Measurements from ENCODE around the gene PRKN. TPM values are rescaled to one million over a fixed set of nuclear protein-coding genes. Genes with fewer than 3 reads are reported as not detected.

The PRKN gene
- total RNA-seq, 2 donors from 2014 or later = 15.7 to 19.3 TPM

DNA sequence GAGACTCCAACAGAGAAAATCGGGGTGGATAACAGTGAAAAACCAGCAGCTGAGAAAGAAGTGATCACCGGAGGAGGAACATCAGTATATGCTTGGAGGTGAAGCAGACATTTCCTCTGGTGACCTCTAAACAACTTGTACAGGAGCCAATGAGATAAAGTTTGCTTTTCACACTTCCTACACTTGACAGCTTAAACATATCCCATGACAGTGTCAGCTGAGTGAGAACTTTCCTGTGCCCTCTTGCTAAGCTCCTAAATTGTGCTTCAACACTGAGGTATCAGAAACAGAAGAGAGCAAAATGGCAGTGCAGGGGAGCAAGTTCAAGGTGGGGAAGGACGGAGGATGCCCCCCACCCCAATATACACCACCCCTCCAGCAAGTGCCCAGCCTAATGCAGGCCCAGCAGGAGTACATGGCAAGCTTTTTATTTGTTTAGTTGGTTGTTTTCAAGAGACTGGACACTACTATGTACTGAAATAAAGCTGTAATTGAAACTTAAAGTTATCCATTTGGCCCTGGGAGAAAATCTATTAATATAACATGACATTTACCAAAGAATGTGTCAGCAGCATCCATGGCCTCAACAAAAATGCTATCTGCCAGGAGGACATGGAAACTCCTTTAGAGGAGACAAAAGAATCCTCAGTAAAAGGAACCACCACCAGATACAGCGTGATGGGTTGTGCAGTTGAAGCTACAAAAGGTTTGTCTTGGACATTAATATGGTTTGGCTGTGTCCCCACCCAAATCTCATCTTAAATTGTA lies 540.2 kb downstream of the PRKN start:
- Histone ChIP-seq H3K4me3 (no peak overlapping the region), H3K4me1 (peaks cover 0 to 31% of the 10 kb centered on the region in 2 donors), H3K27me3 (no peaks in the 10 kb centered on the region), H3K27ac (peak overlapping the region; percentile 72 to 82), H3K9me3 (no peaks in the 10 kb centered on the region), H3K36me3 (no peaks in the 10 kb centered on the region)
- TF ChIP-seq CTCF (IDR thresholded peaks at IDR 0.05) = no peak
- no peak for DNase-seq (ENCODE audit: low spot score)

GRCh38 chr6:162184465-162184864 lies 543.1 kb downstream of the PRKN start:
- DNase-seq (ENCODE audit: low spot score) = no peak
- Histone ChIP-seq H3K36me3 (no peaks in the 10 kb centered on the region), H3K27me3 (no peaks in the 10 kb centered on the region), H3K4me1 (peaks cover 0 to 23% of the 10 kb centered on the region in 2 donors), H3K4me3 (no peak overlapping the region), H3K9me3 (no peaks in the 10 kb centered on the region), H3K27ac (no peak overlapping the region)
- TF ChIP-seq CTCF (IDR thresholded peaks at IDR 0.05) = no peak

- H3K27me3 ChIP-seq = no peaks in the 10 kb centered on the region
- TF ChIP-seq CTCF (IDR thresholded peaks at IDR 0.05) = no peak
- no peaks in the 10 kb centered on the region for H3K36me3 ChIP-seq
- H3K4me1 ChIP-seq = peaks cover 0 to 16% of the 10 kb centered on the region in 2 donors
- no peak for DNase-seq (ENCODE audit: low spot score)
- H3K27ac ChIP-seq = no peak overlapping the region
- H3K9me3 ChIP-seq = no peaks in the 10 kb centered on the region
- no peak overlapping the region for H3K4me3 ChIP-seq
These were observed 545.7 kb downstream of the PRKN start for GRCh38 chr6:162181741-162182401.

GRCh38 chr6:162181111-162181510 lies 546.5 kb downstream of the PRKN start:
- Histone ChIP-seq H3K36me3 (no peaks in the 10 kb centered on the region), H3K27me3 (no peaks in the 10 kb centered on the region), H3K4me3 (no peak overlapping the region), H3K27ac (no peak overlapping the region), H3K4me1 (peaks cover 0 to 8% of the 10 kb centered on the region in 2 donors), H3K9me3 (no peaks in the 10 kb centered on the region)
- no peak for TF ChIP-seq CTCF (IDR thresholded peaks at IDR 0.05)
- DNase-seq (ENCODE audit: low spot score) = no peak

- Histone ChIP-seq H3K36me3 (no peaks in the 10 kb centered on the region), H3K27me3 (no peaks in the 10 kb centered on the region), H3K27ac (no peak overlapping the region), H3K9me3 (no peaks in the 10 kb centered on the region), H3K4me3 (no peak overlapping the region), H3K4me1 (no peaks in the 10 kb centered on the region)
- no peak for TF ChIP-seq CTCF (IDR thresholded peaks at IDR 0.05)
- no peak for DNase-seq (ENCODE audit: low spot score)
These were observed 548.2 kb downstream of the PRKN start for GRCh38 chr6:162179196-162179951.
